ENCODE results near the gene M6PR. TPM values are rescaled to one million over a fixed set of nuclear protein-coding genes. Genes with fewer than 3 reads are reported as not detected.
A peak's percentile ranks its signal among the peaks of the same experiment; 100 is the strongest.

M6PR gene
- total and polyA plus RNA-seq, 10 of the 15 experiments (the other 5 are each of a cell fraction or from before 2014, with no cell fraction given), result 65.4 to 209 (median 139) TPM

GRCh38 chr12:8948701-8949341 is 624 bp downstream of the M6PR start (continued):
- no peak for TF ChIP-seq SUZ12 (IDR thresholded peaks at IDR 0.05; ENCODE audit: unreplicated experiment)
- TF ChIP-seq PKNOX1 (IDR thresholded peaks at IDR 0.05), result no peak
- peak; percentile 65 for TF ChIP-seq SPI1 (IDR thresholded peaks at IDR 0.05; ENCODE audit: borderline replicate concordance, insufficient read depth, low read depth, low read length)
- TF ChIP-seq MLLT1 (IDR thresholded peaks at IDR 0.05), result no peak
- no peak for TF ChIP-seq RAD21 (IDR thresholded peaks at IDR 0.05; ENCODE audit: insufficient read depth, low read depth, low read length)
- TF ChIP-seq HDGF (IDR thresholded peaks at IDR 0.05), result no peak
- no peak for TF ChIP-seq GATAD2B (conservative IDR thresholded peaks at IDR 0.05; ENCODE audit: low read depth)
- TF ChIP-seq RELA (IDR thresholded peaks at IDR 0.05; ENCODE audit: borderline replicate concordance, partially characterized antibody), result no peak
- TF ChIP-seq PRDM15 (CRISPR knock-in tag; IDR thresholded peaks at IDR 0.05), result no peak
- TF ChIP-seq SMAD1 (IDR thresholded peaks at IDR 0.05; ENCODE audit: low read depth, partially characterized antibody), result no peak
- TF ChIP-seq MEF2B (IDR thresholded peaks at IDR 0.05; ENCODE audit: partially characterized antibody, poor library complexity, severe bottlenecking), result no peak
- TF ChIP-seq ASH2L (IDR thresholded peaks at IDR 0.05; ENCODE audit: borderline replicate concordance, low read depth), result no peak
- no peak for TF ChIP-seq NFIC (IDR thresholded peaks at IDR 0.05; ENCODE audit: low read depth, low read length)
- no peak for TF ChIP-seq BHLHE40 (IDR thresholded peaks at IDR 0.05; ENCODE audit: borderline replicate concordance in 1 of 2, low read depth in 2 of 2, low read length in 1 of 2)
- no peak for TF ChIP-seq POU2F2 (IDR thresholded peaks at IDR 0.05; ENCODE audit: borderline replicate concordance, low read depth, low read length)
- no peak for TF ChIP-seq RELB (IDR thresholded peaks at IDR 0.05; ENCODE audit: low read depth)
- TF ChIP-seq NFYA (IDR thresholded peaks at IDR 0.05; ENCODE audit: borderline replicate concordance, low read depth, low read length), result no peak
- TF ChIP-seq GABPA (IDR thresholded peaks at IDR 0.05; ENCODE audit: low read depth), result no peak
- no peak for TF ChIP-seq POLR2AphosphoS2 (IDR thresholded peaks at IDR 0.05; ENCODE audit: low read depth, low read length)
- no peak for TF ChIP-seq EP300 (IDR thresholded peaks at IDR 0.05; ENCODE audit: borderline replicate concordance in 1 of 2, control insufficient read depth in 1 of 2, low read depth in 2 of 2, low read length in 2 of 2)

Data from GM12878 (cell line).